PFSK-1 (cell line): ENCODE results near the gene MVK.

ENCODE experiments used
- POLR2AphosphoS5 ChIP-seq: IDR thresholded peaks from 2 replicates; pipeline ENCODE4 v1.6.1; 2012; ENCODE audit warnings: low read depth, mild to moderate bottlenecking, control low read depth, low read length, moderate library complexity
- TAF1 ChIP-seq: IDR thresholded peaks from 2 replicates; pipeline ENCODE4 v1.6.1; 2012; ENCODE audit warnings: low read length, control low read depth, borderline replicate concordance; ENCODE audit not compliant: insufficient read depth

- no peak for TF ChIP-seq POLR2AphosphoS5
- TF ChIP-seq TAF1: no peak
Observed at GRCh38 chr12:109618082-109618481, 44.5 kb downstream of the MVK start.
